IPS-NIHi7 (cell line): ENCODE measurements around the gene CYP46A1.
A peak's percentile ranks its signal among the peaks of the same experiment; 100 is the strongest.
"Not testable (repeated sequence)": the region's sequence is repeated elsewhere in the genome, so short reads cannot be mapped to it uniquely, and the experiment has no call there.

Source experiments
- DNase-seq: peaks from one replicate; pipeline ENCODE4 v3.0.0; 2012; ENCODE audit warnings: mixed read lengths; ENCODE audit errors: extremely low spot score

CYP46A1 gene

GRCh38 chr14:99755629-99756603 is 71.8 kb downstream of the CYP46A1 start:
- DNase-seq: no peak

GRCh38 chr14:99756796-99757195 is 72.7 kb downstream of the CYP46A1 start:
- no peak for DNase-seq

GRCh38 chr14:99757331-99758070 is 73.4 kb downstream of the CYP46A1 start:
- DNase-seq: no peak

GRCh38 chr14:99758121-99758821 is 74.2 kb downstream of the CYP46A1 start:
- DNase-seq: peak; percentile 74

- DNase-seq: no peak
These were observed 74.9 kb downstream of the CYP46A1 start for GRCh38 chr14:99758872-99759545.

- no peak for DNase-seq
These were observed 75.4 kb downstream of the CYP46A1 start for GRCh38 chr14:99759546-99759925.

GRCh38 chr14:99760817-99761216 is 76.7 kb downstream of the CYP46A1 start:
- DNase-seq: no peak

- not testable (repeated sequence) for DNase-seq
These were observed 78.8 kb downstream of the CYP46A1 start for GRCh38 chr14:99762911-99763310.

GRCh38 chr14:99763527-99764221 is 79.6 kb downstream of the CYP46A1 start:
- no peak for DNase-seq

GRCh38 chr14:99764222-99764706 is 80.2 kb downstream of the CYP46A1 start:
- DNase-seq: no peak

- DNase-seq: no peak
These were observed 84.3 kb downstream of the CYP46A1 start for GRCh38 chr14:99768381-99768780.

- DNase-seq: peak; percentile 4
These were observed 85.0 kb downstream of the CYP46A1 start for GRCh38 chr14:99769123-99769522.

- DNase-seq: no peak
These were observed 85.7 kb downstream of the CYP46A1 start for GRCh38 chr14:99769799-99770198.

- no peak for DNase-seq
These were observed 88.5 kb downstream of the CYP46A1 start for GRCh38 chr14:99772371-99773283.

GRCh38 chr14:99773521-99774497 is 89.7 kb downstream of the CYP46A1 start:
- DNase-seq: no peak

- no peak for DNase-seq
These were observed 90.6 kb downstream of the CYP46A1 start for GRCh38 chr14:99774556-99775307.

- DNase-seq: no peak
These were observed 91.3 kb downstream of the CYP46A1 start for GRCh38 chr14:99775351-99775750.
